ENCODE results near the gene VANGL1. TPM values are rescaled to one million over a fixed set of nuclear protein-coding genes. Genes with fewer than 3 reads are reported as not detected.

Gene VANGL1
- total RNA-seq, 1 donor from 2014 or later = 8.0 TPM

DNA sequence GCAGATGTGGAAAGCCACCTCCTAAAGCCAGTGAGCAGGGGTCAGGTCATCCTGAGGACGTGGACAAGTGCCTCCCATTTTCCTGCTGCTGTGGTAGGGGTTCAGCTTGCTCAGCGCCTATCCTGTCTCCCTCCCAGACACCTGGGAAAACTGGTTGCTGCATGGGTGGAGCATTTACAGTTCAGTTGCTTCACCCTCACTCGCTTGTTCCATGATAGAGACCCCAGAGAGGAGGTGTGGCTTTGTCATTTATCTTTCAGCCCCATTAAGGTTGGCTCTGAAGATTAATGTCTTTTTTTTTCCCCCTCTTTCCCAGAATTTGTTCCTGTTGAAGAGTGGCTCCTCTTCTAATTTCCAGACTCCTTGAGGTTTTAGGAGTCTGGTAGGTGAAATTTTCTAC, 9.2 kb downstream of the VANGL1 start:
- DNase-seq (ENCODE audit: low spot score in 2 of 2) = no peak
- TF ChIP-seq, protein P1, sequence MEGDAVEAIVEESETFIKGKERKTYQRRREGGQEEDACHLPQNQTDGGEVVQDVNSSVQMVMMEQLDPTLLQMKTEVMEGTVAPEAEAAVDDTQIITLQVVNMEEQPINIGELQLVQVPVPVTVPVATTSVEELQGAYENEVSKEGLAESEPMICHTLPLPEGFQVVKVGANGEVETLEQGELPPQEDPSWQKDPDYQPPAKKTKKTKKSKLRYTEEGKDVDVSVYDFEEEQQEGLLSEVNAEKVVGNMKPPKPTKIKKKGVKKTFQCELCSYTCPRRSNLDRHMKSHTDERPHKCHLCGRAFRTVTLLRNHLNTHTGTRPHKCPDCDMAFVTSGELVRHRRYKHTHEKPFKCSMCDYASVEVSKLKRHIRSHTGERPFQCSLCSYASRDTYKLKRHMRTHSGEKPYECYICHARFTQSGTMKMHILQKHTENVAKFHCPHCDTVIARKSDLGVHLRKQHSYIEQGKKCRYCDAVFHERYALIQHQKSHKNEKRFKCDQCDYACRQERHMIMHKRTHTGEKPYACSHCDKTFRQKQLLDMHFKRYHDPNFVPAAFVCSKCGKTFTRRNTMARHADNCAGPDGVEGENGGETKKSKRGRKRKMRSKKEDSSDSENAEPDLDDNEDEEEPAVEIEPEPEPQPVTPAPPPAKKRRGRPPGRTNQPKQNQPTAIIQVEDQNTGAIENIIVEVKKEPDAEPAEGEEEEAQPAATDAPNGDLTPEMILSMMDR (IDR thresholded peaks at IDR 0.05) = no peak
- Histone ChIP-seq H3K27me3 (no peaks in the 10 kb centered on the region), H3K36me3 (no peaks in the 10 kb centered on the region), H3K4me1 (peaks cover 6 to 12% of the 10 kb centered on the region in 2 donors), H3K9me3 (no peaks in the 10 kb centered on the region), H3K27ac (no peak overlapping the region), H3K4me3 (no peak overlapping the region)
- intact Hi-C loops (cut with DNase I) = no loop called here

DNA sequence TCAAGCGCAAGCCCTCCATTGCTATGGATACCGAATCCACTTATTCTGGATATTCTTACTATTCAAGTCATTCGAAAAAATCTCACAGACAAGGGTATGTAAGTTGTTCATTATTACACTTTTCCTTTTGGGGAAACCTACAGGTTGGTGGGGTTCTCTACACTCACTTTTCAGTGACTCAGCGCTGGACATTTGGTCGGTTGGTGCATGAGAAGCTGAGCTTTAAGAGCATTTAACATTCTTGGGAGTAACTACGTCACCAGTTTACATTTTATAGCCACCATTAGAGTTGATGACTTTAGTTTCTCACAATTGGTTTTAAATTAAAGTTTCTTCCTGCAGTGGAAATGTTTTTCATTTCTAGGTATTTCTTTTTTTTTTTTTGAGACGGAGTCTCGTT, 9.6 kb downstream of the VANGL1 start:
- Histone ChIP-seq H3K9me3 (no peaks in the 10 kb centered on the region), H3K4me3 (no peak overlapping the region), H3K36me3 (no peaks in the 10 kb centered on the region), H3K27me3 (no peaks in the 10 kb centered on the region), H3K27ac (no peak overlapping the region), H3K4me1 (peaks cover 6 to 12% of the 10 kb centered on the region in 2 donors)
- DNase-seq (ENCODE audit: low spot score in 2 of 2) = no peak
- TF ChIP-seq, protein P1 (IDR thresholded peaks at IDR 0.05) = no peak
- intact Hi-C loops (cut with DNase I) = no loop called here

DNA sequence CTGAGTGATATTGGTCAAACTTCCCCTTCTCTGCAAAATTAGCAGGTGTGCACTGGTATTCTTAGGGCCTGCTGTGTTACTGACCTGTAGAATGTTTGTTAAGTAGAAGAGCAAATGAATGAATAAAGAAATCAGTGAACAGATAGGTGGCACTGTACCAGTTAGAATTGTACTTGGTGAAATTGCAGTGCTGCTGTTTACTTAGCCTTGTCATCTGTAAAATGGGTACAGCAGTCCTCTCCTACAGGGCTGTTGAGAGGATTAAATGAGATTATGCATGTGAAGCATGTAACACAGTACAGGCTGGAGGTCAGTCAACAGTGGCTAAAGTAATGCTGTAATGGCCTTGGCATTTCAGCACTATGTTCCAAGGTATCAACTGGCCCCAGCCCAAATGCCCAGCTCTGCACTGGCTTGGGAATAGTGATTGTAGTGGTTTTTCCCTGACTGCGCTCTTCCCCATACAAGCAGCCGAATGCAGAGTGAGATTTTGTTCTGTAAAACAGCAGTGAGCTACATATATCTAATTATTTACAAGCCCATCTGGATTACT, 10.5 kb downstream of the VANGL1 start:
- H3K36me3 ChIP-seq = peaks cover 0 to 1% of the 10 kb centered on the region in 2 donors
- intact Hi-C loops (cut with DNase I) = no loop called here
- TF ChIP-seq, protein P1 (IDR thresholded peaks at IDR 0.05) = no peak
- H3K4me1 ChIP-seq = peaks cover 6 to 12% of the 10 kb centered on the region in 2 donors
- DNase-seq (ENCODE audit: low spot score in 2 of 2) = no peak
- H3K4me3 ChIP-seq = no peak overlapping the region
- H3K27ac ChIP-seq = no peak overlapping the region
- no peaks in the 10 kb centered on the region for H3K9me3 ChIP-seq
- H3K27me3 ChIP-seq = no peaks in the 10 kb centered on the region

DNA sequence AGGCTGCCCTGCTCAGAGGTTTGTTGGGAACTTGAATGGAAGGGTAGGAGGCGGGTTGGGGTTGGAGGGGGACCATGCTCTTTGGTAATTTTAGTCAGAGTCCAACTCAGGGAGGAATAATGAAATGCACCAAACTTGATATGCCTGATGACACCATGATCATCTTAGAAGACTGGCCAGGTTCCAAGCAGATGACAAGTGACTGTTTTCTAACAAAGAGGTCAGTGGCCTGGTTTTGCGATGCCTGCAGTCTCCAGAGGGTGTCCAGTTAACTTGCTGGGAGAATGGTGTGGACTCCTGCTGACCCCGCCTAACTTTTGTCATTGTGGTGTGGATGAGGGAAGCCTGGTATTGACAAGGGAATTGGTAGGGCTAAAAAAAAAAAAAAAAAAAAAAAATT, 12.4 kb downstream of the VANGL1 start:
- peaks cover 0 to 5% of the 10 kb centered on the region in 2 donors for H3K36me3 ChIP-seq
- H3K9me3 ChIP-seq = no peaks in the 10 kb centered on the region
- intact Hi-C loops (cut with DNase I) = no loop called here
- H3K4me3 ChIP-seq = no peak overlapping the region
- DNase-seq (ENCODE audit: low spot score in 2 of 2) = no peak
- H3K27ac ChIP-seq = no peak overlapping the region
- no peaks in the 10 kb centered on the region for H3K27me3 ChIP-seq
- TF ChIP-seq, protein P1 (IDR thresholded peaks at IDR 0.05) = no peak
- peaks cover 6 to 12% of the 10 kb centered on the region in 2 donors for H3K4me1 ChIP-seq

DNA sequence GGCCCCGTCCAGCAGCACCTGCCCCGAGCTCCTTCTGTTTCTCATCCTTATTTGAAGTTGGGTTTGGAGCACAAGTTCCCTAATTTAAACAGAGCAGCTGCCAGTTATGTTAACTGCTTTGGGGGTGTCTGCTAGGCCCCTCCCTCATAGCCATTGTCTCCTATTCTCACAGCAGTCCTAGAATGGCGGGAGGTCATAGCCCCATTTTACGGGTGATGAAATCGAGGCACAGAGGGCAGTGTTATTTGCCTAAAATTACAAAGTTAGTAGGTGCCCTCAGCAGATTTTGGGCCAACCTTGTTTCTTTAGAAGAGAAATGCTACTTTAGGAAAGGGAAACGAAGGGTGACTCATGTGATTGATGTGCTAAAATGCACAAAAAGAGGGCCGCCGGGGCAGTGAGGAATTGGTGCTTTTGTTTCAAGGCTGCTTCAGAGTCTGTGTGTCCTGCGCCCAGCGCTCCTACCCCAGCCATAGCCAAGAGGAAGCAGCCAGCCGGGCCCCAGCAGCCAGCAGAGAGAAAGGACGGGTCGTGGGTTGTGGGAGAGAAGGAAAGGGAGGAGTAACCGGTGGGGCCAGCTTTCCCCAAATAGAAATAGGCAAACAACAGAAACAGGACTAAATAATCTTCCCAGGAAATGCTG, 13.0 kb downstream of the VANGL1 start:
- intact Hi-C loops (cut with DNase I) = no loop called here
- Histone ChIP-seq H3K9me3 (no peaks in the 10 kb centered on the region), H3K4me3 (no peak overlapping the region), H3K27ac (peak overlapping the region in 1 of 2 donors; percentile 23), H3K4me1 (peaks cover 6 to 10% of the 10 kb centered on the region in 2 donors), H3K36me3 (peaks cover 2 to 9% of the 10 kb centered on the region in 2 donors), H3K27me3 (no peaks in the 10 kb centered on the region)
- TF ChIP-seq, protein P1 (IDR thresholded peaks at IDR 0.05) = no peak
- DNase-seq (ENCODE audit: low spot score in 2 of 2) = no peak

All from ascending aorta (tissue), 2 donors.